Prostate gland (tissue), 2 donors: ENCODE measurements around the gene ADARB2. TPM values are rescaled to one million over a fixed set of nuclear protein-coding genes. Genes with fewer than 3 reads are reported as not detected.
"Not testable (repeated sequence)": the region's sequence is repeated elsewhere in the genome, so short reads cannot be mapped to it uniquely, and the experiment has no call there.

ENCODE experiments used
- DNase-seq: peaks from one replicate; pipeline ENCODE4 v3.0.0-alpha.2; 2019; ENCODE audit warnings: low spot score
- H3K27ac ChIP-seq, 2 donors: fragments of 200-600 bp; sonication (generic); 2 replicates each; pipeline ENCODE4 v1.5.1; 2017 to 2019
- H3K27me3 ChIP-seq: fragments of 200-600 bp; sonication (generic); replicated peaks from 2 replicates; pipeline ENCODE4 v1.5.1; 2019; ENCODE audit not compliant: insufficient read depth
- H3K36me3 ChIP-seq, 2 donors: fragments of 200-600 bp; sonication (generic); 1 replicate in 1 of 2; 2 replicates in 1 of 2; pipeline versions ENCODE4 v1.5.1 to v1.8.1; 2017 to 2019
- H3K4me1 ChIP-seq: fragments of 200-600 bp; sonication (generic); replicated peaks from 2 replicates; pipeline ENCODE4 v1.5.1; 2019
- H3K4me3 ChIP-seq, 2 donors: fragments of 200-600 bp; sonication (generic); 2 replicates each; pipeline ENCODE4 v1.5.1; 2017 to 2019
- H3K9me3 ChIP-seq: fragments of 200-600 bp; sonication (generic); 2 replicates; pipeline ENCODE4 v1.5.1; 2017
- CTCF ChIP-seq, 4 experiments: fragments of 200-600 bp in 2 of 4; fragments of 450-650 bp in 2 of 4; sonication (generic) in 2 of 4; IDR thresholded peaks; 1 replicate in 3 of 4; 2 replicates in 1 of 4; pipeline ENCODE4 v1.5.1; 2016 to 2019; ENCODE audit warnings: antibody characterized with exemption in 4 of 4, mild to moderate bottlenecking in 2 of 4, moderate library complexity in 2 of 4
- POLR2A ChIP-seq: fragments of 450-650 bp; IDR thresholded peaks from one replicate; pipeline ENCODE4 v1.6.1; 2016; ENCODE audit warnings: antibody characterized with exemption, mild to moderate bottlenecking
- POLR2AphosphoS5 ChIP-seq: sonication (generic); formaldehyde crosslinking; IDR thresholded peaks from one replicate; pipeline ENCODE4 v1.6.1; 2017; ENCODE audit warnings: antibody characterized with exemption
- WGBS: methylation state at CpG from one replicate; pipeline ENCODE4 v1.1.5; 2018; 5-methylcytosine and 5-hydroxymethylcytosine counted together
- intact Hi-C: fragments of 100-400 bp; cut with DNase I; formaldehyde crosslinking; loops from one replicate; pipeline ENCODE4 v1.14.2; 2022
- total RNA-seq, 2 donors: library from RNA; depleted of rRNA; stranded (reverse); fragments of >200 nt; gene quantifications; one replicate each; pipeline ENCODE4 v1.1.0, GENCODE V29; 2016

Gene ADARB2
- total RNA-seq, 2 donors from 2014 or later: 0.36 to 10.5 TPM

- H3K4me3 ChIP-seq: no peak overlapping the region
- intact Hi-C loops: no loop called here
- TF ChIP-seq CTCF (IDR thresholded peaks at IDR 0.05) (no peak), POLR2AphosphoS5 (no peak), POLR2A (no peak)
- H3K9me3 ChIP-seq: no peaks in the 10 kb centered on the region
- H3K36me3 ChIP-seq: no peaks in the 10 kb centered on the region
- DNase-seq: no peak
- no peaks in the 10 kb centered on the region for H3K4me1 ChIP-seq
- WGBS: 53% methylated on average over 5 of the region's 5 CpGs
- H3K27ac ChIP-seq: no peak overlapping the region
- no peaks in the 10 kb centered on the region for H3K27me3 ChIP-seq
These were observed 394.1 kb downstream of the ADARB2 start for GRCh38 chr10:1343176-1343575.

GRCh38 chr10:1341052-1341451 is 396.3 kb downstream of the ADARB2 start:
- H3K27ac ChIP-seq, H3K4me1 ChIP-seq, H3K36me3 ChIP-seq, H3K27me3 ChIP-seq, intact Hi-C loops, H3K4me3 ChIP-seq, DNase-seq, H3K9me3 ChIP-seq: not testable (repeated sequence)
- 96% methylated on average over 14 of the region's 14 CpGs for WGBS

GRCh38 chr10:1339396-1339795 is 397.9 kb downstream of the ADARB2 start:
- Histone ChIP-seq H3K27me3 (no peaks in the 10 kb centered on the region), H3K27ac (no peak overlapping the region), H3K4me1 (no peaks in the 10 kb centered on the region), H3K4me3 (no peak overlapping the region), H3K36me3 (no peaks in the 10 kb centered on the region), H3K9me3 (no peaks in the 10 kb centered on the region)
- TF ChIP-seq CTCF (IDR thresholded peaks at IDR 0.05): no peak
- no peak for TF ChIP-seq POLR2AphosphoS5
- no peak for DNase-seq
- WGBS: 55% methylated on average over 6 of the region's 6 CpGs
- intact Hi-C loops: no loop called here

- TF ChIP-seq POLR2A (no peak), CTCF (IDR thresholded peaks at IDR 0.05) (no peak), POLR2AphosphoS5 (no peak)
- intact Hi-C loops: no loop called here
- no peak for DNase-seq
These were observed 401.7 kb downstream of the ADARB2 start for GRCh38 chr10:1335642-1336041.

GRCh38 chr10:1333981-1334380 is 403.3 kb downstream of the ADARB2 start:
- Histone ChIP-seq H3K27ac (no peak overlapping the region), H3K27me3 (no peaks in the 10 kb centered on the region), H3K4me3 (no peak overlapping the region), H3K4me1 (no peaks in the 10 kb centered on the region), H3K9me3 (no peaks in the 10 kb centered on the region), H3K36me3 (no peaks in the 10 kb centered on the region)
- TF ChIP-seq POLR2AphosphoS5 (no peak), CTCF (IDR thresholded peaks at IDR 0.05) (no peak), POLR2A (no peak)
- intact Hi-C loops: no loop called here
- 92% methylated on average over 15 of the region's 15 CpGs for WGBS
- DNase-seq: no peak

More at GRCh38 chr10:1335642-1336041, 401.7 kb downstream of the ADARB2 start:
- no peak overlapping the region for H3K4me3 ChIP-seq
- no peak overlapping the region for H3K27ac ChIP-seq
- no peaks in the 10 kb centered on the region for H3K27me3 ChIP-seq
- 77% methylated on average over 4 of the region's 4 CpGs for WGBS
- no peaks in the 10 kb centered on the region for H3K36me3 ChIP-seq
- H3K9me3 ChIP-seq: no peaks in the 10 kb centered on the region
- no peaks in the 10 kb centered on the region for H3K4me1 ChIP-seq
